B cell (primary cell): ENCODE results near the gene SFSWAP. TPM values are rescaled to one million over a fixed set of nuclear protein-coding genes. Genes with fewer than 3 reads are reported as not detected.

ENCODE experiments used
- ATAC-seq: fragments of 200-7000 bp; cut with Tn5 transposase; one replicate; pipeline ENCODE4 v1.10.0; 2021; ENCODE audit warnings: low read depth, mild to moderate bottlenecking, moderate number of reproducible peaks, moderate library complexity
- CTCF ChIA-PET: fragments of 350-600 bp; sonication (Branson Sonifier 250); formaldehyde crosslinking; loops from one replicate; lab custom pipeline; 2021; ENCODE audit warnings: antibody characterized with exemption, inconsistent platforms; lab: Charles Lee
- POLR2A ChIA-PET: fragments of 350-600 bp; sonication (Branson Sonifier 250); formaldehyde crosslinking; loops from one replicate; lab custom pipeline; 2021; ENCODE audit warnings: antibody characterized with exemption; lab: Charles Lee
- DNase-seq: peaks from one replicate; pipeline ENCODE4 v3.0.0; 2013
- H2AFZ ChIP-seq: 2 replicates; pipeline ENCODE4 v1.6.1; 2012; ENCODE audit warnings: mild to moderate bottlenecking, low read depth, low read length; ENCODE audit not compliant: insufficient read depth, poor library complexity, severe bottlenecking
- H3K27ac ChIP-seq, 2 donors: 1 replicate in 1 of 2; 2 replicates in 1 of 2; pipeline ENCODE4 v1.5.1; 2012 to 2013; ENCODE audit warnings: low read length in 2 of 2, mild to moderate bottlenecking in 2 of 2, moderate library complexity in 1 of 2
- H3K27me3 ChIP-seq, 4 experiments: fragments of 200-600 bp in 1 of 4; sonication (generic) in 1 of 4; replicated peaks in 1 of 4; 1 replicate in 2 of 4; 2 replicates in 2 of 4; pipeline versions ENCODE4 v1.6.1 to v1.7.0; 2013 to 2016; ENCODE audit warnings: low read length in 3 of 4, mild to moderate bottlenecking in 2 of 4, mixed read lengths in 1 of 4, moderate library complexity in 1 of 4; ENCODE audit not compliant: insufficient read depth in 4 of 4, control insufficient read depth in 3 of 4; ENCODE audit errors: control extremely low read depth in 1 of 4
- H3K36me3 ChIP-seq, 2 experiments: replicated peaks in 1 of 2; 1 replicate in 1 of 2; 2 replicates in 1 of 2; pipeline versions ENCODE4 v1.6.1 to v1.7.1; 2013; ENCODE audit warnings: low read length in 1 of 2; ENCODE audit not compliant: insufficient read depth in 2 of 2, control insufficient read depth in 1 of 2; ENCODE audit errors: control extremely low read depth in 1 of 2, extremely low read depth in 1 of 2
- H3K4me1 ChIP-seq, 2 donors: fragments of 200-600 bp in 1 of 2; sonication (generic) in 1 of 2; 1 replicate in 1 of 2; 2 replicates in 1 of 2; pipeline versions ENCODE4 v1.5.1 to v1.6.1; 2013 to 2017; ENCODE audit warnings: low read length in 2 of 2; ENCODE audit not compliant: control insufficient read depth in 2 of 2, insufficient read depth in 2 of 2
- H3K4me2 ChIP-seq: replicated peaks from 2 replicates; pipeline ENCODE3; 2012; ENCODE audit warnings: mild to moderate bottlenecking, low read depth, low read length; ENCODE audit not compliant: poor library complexity, severe bottlenecking
- H3K4me3 ChIP-seq, 5 experiments: fragments of 200-600 bp in 1 of 5; sonication (generic) in 1 of 5; 1 replicate in 3 of 5; 2 replicates in 2 of 5; pipeline versions ENCODE4 v1.5.1 to v1.7.0; 2011 to 2016; ENCODE audit warnings: low read length in 4 of 5, mild to moderate bottlenecking in 4 of 5, low read depth in 2 of 5, control low read depth in 1 of 5, moderate library complexity in 1 of 5; ENCODE audit not compliant: insufficient read depth in 1 of 5; ENCODE audit errors: control extremely low read depth in 1 of 5, extremely low read depth in 1 of 5
- H3K79me2 ChIP-seq: fragments of 200-600 bp; sonication (generic); one replicate; pipeline ENCODE4 v1.6.0; 2016; ENCODE audit warnings: low read length; ENCODE audit not compliant: control insufficient read depth, insufficient read depth
- H3K9ac ChIP-seq: fragments of 200-600 bp; sonication (generic); 2 replicates; pipeline ENCODE4 v1.6.1; 2017; ENCODE audit warnings: mild to moderate bottlenecking, low read length, moderate library complexity
- H3K9me3 ChIP-seq, 3 donors: one replicate each; pipeline versions ENCODE4 v1.6.1 to v1.7.1; 2013; ENCODE audit warnings: low read length in 2 of 3; ENCODE audit not compliant: control insufficient read depth in 2 of 3, insufficient read depth in 1 of 3; ENCODE audit errors: control extremely low read depth in 1 of 3
- H4K20me1 ChIP-seq: 2 replicates; pipeline ENCODE4 v1.6.0; 2012; ENCODE audit warnings: mild to moderate bottlenecking, low read length; ENCODE audit not compliant: insufficient read depth, control insufficient read depth, poor library complexity, severe bottlenecking
- H3K27ac Mint-ChIP-seq: one replicate; pipeline ENCODE4 v1.8.0; 2021; ENCODE audit warnings: mixed read lengths
- H3K27me3 Mint-ChIP-seq: one replicate; pipeline ENCODE4 v1.8.0; 2021; ENCODE audit warnings: mixed read lengths
- H3K4me1 Mint-ChIP-seq: one replicate; pipeline ENCODE4 v1.8.0; 2021; ENCODE audit warnings: mixed read lengths
- H3K4me3 Mint-ChIP-seq: one replicate; pipeline ENCODE4 v1.8.0; 2021; ENCODE audit warnings: mixed read lengths
- H3K9me3 Mint-ChIP-seq: one replicate; pipeline ENCODE4 v1.8.0; 2022; ENCODE audit warnings: mixed read lengths; ENCODE audit not compliant: insufficient read depth
- EZH2 ChIP-seq: IDR thresholded peaks from 2 replicates; pipeline ENCODE4 v1.6.1; 2012; ENCODE audit warnings: borderline replicate concordance, low read depth, mild to moderate bottlenecking, moderate library complexity, low read length; ENCODE audit not compliant: insufficient read depth, poor library complexity, severe bottlenecking
- WGBS: methylation state at CpG from one replicate; pipeline ENCODE4 v1.1.5; 2013; ENCODE audit warnings: missing lambda C conversion rate; ENCODE audit not compliant: insufficient coverage; 5-methylcytosine and 5-hydroxymethylcytosine counted together
- intact Hi-C: fragments of 100-400 bp; cut with micrococcal nuclease; formaldehyde crosslinking; loops from one replicate; pipeline ENCODE4 v1.10.0; 2022
- polyA plus RNA-seq: library from polyadenylated mRNA; depleted of rRNA; stranded (reverse); fragments of >200 nt; gene quantifications from 2 replicates; pipeline ENCODE4 v1.2.3, GENCODE V29; 2012
- total RNA-seq, 2 donors: library from RNA; stranded (reverse); fragments of 120-200 nt in 1 of 2; gene quantifications; 1 replicate in 1 of 2; 2 replicates in 1 of 2; pipeline versions ENCODE4 v1.2.3 to v1.2.4, GENCODE V29; 2013 to 2022
- TF ChIP-seq, protein P1 (sequence below): fragments of 200-600 bp; IDR thresholded peaks from one replicate; pipeline ENCODE4 v1.8.0; 2022; ENCODE audit warnings: antibody characterized with exemption, mild to moderate bottlenecking

Gene SFSWAP
- total and polyA plus RNA-seq, 2 donors (not counting 1 experiment from before 2014, with no cell fraction given): 69.3 to 122 TPM

DNA sequence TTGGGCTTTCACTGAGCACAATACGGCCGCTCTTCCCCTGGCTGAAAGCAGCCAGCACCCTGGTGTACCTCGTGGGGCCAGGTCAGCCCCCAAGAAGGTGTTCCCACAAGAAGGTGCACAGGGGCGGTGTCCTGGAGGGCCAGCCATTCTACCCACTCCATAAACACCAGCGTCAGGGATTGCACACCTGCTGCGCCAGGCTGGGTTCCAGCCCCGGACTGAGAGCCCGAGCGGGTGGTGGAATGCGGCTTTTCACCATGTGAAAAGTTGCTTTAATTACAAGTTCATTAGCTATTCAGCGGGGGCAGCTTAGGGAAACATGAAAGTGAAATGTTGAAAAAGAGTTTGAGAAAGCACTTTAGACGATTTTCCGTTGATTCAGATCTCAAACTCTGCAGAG is 99.8 kb downstream of the SFSWAP start:
- peaks cover 0 to 22% (median 3%) of the 10 kb centered on the region in 3 donors for H3K9me3 ChIP-seq
- H3K4me2 ChIP-seq: no peak overlapping the region
- H3K4me1 ChIP-seq: no peaks in the 10 kb centered on the region
- no peaks in the 10 kb centered on the region for H3K4me1 Mint-ChIP-seq
- no peaks in the 10 kb centered on the region for H3K27me3 Mint-ChIP-seq
- H3K27ac ChIP-seq: no peak overlapping the region
- no peaks in the 10 kb centered on the region for H4K20me1 ChIP-seq
- no peak overlapping the region for H3K4me3 ChIP-seq
- WGBS: 84% methylated on average over 10 of the region's 13 CpGs
- intact Hi-C loops: no loop called here
- ChIA-PET CTCF (no interaction called here), POLR2A (no interaction called here)
- no peak overlapping the region for H3K9ac ChIP-seq
- H3K4me3 Mint-ChIP-seq: no peak overlapping the region
- no peaks in the 10 kb centered on the region for H3K27me3 ChIP-seq
- H3K79me2 ChIP-seq: no peaks in the 10 kb centered on the region
- no peaks in the 10 kb centered on the region for H3K36me3 ChIP-seq
- no peak for TF ChIP-seq EZH2
- TF ChIP-seq, protein P1, sequence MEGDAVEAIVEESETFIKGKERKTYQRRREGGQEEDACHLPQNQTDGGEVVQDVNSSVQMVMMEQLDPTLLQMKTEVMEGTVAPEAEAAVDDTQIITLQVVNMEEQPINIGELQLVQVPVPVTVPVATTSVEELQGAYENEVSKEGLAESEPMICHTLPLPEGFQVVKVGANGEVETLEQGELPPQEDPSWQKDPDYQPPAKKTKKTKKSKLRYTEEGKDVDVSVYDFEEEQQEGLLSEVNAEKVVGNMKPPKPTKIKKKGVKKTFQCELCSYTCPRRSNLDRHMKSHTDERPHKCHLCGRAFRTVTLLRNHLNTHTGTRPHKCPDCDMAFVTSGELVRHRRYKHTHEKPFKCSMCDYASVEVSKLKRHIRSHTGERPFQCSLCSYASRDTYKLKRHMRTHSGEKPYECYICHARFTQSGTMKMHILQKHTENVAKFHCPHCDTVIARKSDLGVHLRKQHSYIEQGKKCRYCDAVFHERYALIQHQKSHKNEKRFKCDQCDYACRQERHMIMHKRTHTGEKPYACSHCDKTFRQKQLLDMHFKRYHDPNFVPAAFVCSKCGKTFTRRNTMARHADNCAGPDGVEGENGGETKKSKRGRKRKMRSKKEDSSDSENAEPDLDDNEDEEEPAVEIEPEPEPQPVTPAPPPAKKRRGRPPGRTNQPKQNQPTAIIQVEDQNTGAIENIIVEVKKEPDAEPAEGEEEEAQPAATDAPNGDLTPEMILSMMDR: no peak
- H3K9me3 Mint-ChIP-seq: peaks cover 2% of the 10 kb centered on the region
- no peak overlapping the region for H2AFZ ChIP-seq
- DNase-seq (no peak), ATAC-seq (no peak)
- no peak overlapping the region for H3K27ac Mint-ChIP-seq

DNA sequence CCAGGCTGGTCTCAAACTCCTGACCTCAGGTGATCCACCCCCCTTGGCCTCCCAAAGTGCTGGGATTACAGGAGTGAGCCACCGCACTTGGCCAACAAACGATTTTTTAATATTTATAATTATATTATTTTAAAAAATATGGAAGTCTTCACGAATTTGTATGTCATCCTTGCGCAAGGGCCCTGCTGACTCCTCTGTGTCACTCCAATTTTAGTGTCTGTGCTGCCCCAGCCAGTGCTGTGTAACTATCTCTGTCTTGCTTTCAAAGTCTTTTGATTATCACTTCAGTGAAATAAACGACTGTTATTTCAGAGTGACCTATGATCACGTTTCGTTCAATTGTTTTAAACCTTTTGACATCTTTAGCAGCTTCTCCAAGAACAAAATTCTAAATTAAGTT is 104.2 kb downstream of the SFSWAP start:
- no peak overlapping the region for H3K27ac ChIP-seq
- CTCF ChIA-PET: no interaction called here
- intact Hi-C loops: no loop called here
- 100% methylated on average over 5 of the region's 7 CpGs for WGBS
- no peak for ATAC-seq
- Mint-ChIP-seq H3K4me3 (no peak overlapping the region), H3K9me3 (peaks cover 2% of the 10 kb centered on the region), H3K27me3 (no peaks in the 10 kb centered on the region), H3K27ac (no peak overlapping the region), H3K4me1 (peaks cover 17% of the 10 kb centered on the region)
- POLR2A ChIA-PET: no interaction called here
- no peak overlapping the region for H3K4me3 ChIP-seq
- no peaks in the 10 kb centered on the region for H3K79me2 ChIP-seq
- H3K27me3 ChIP-seq: no peaks in the 10 kb centered on the region
- H3K4me1 ChIP-seq: peaks cover 14 to 17% of the 10 kb centered on the region in 2 donors
- H3K9me3 ChIP-seq: peaks cover 0 to 17% (median 3%) of the 10 kb centered on the region in 3 donors
- H2AFZ ChIP-seq: no peak overlapping the region
- H4K20me1 ChIP-seq: no peaks in the 10 kb centered on the region
- no peaks in the 10 kb centered on the region for H3K36me3 ChIP-seq
- no peak for TF ChIP-seq EZH2
- TF ChIP-seq, protein P1: no peak
- H3K9ac ChIP-seq: no peak overlapping the region
- no peak overlapping the region for H3K4me2 ChIP-seq
- DNase-seq: no peak
